Activated T-cell treated with anti-CD3 and anti-CD28 coated beads, Interleukin-2, amount 50 U/mL, for 72 hours (primary cell): ENCODE results near the gene ADIPOR1. TPM values are rescaled to one million over a fixed set of nuclear protein-coding genes. Genes with fewer than 3 reads are reported as not detected.
A peak's percentile ranks its signal among the peaks of the same experiment; 100 is the strongest.
"Not testable (repeated sequence)": the region's sequence is repeated elsewhere in the genome, so short reads cannot be mapped to it uniquely, and the experiment has no call there.

Source experiments
- ATAC-seq, 2 donors: fragments of 150-1000 bp; cut with Tn5 transposase; replicated peaks in 1 of 2; 2 replicates each; pipeline ENCODE4 v1.10.0; 2021; ENCODE audit warnings: moderate library complexity in 2 of 2, mild to moderate bottlenecking in 1 of 2
- DNase-seq, 2 donors: peaks; one replicate each; pipeline ENCODE4 v3.0.0; 2021 to 2022; ENCODE audit warnings: mixed read lengths in 1 of 2
- H3K27ac Mint-ChIP-seq: one replicate; pipeline ENCODE4 v1.8.0; 2022; ENCODE audit warnings: mild to moderate bottlenecking, moderate library complexity, mixed read lengths
- H3K27me3 Mint-ChIP-seq: one replicate; pipeline ENCODE4 v1.8.0; 2022; ENCODE audit warnings: low read depth, mixed read lengths
- H3K36me3 Mint-ChIP-seq, 2 donors: one replicate each; pipeline ENCODE4 v1.8.0; 2022; ENCODE audit warnings: mixed read lengths in 2 of 2, mild to moderate bottlenecking in 1 of 2; ENCODE audit not compliant: insufficient read depth in 2 of 2
- H3K4me1 Mint-ChIP-seq: one replicate; pipeline ENCODE4 v1.8.0; 2022; ENCODE audit warnings: low read depth, mixed read lengths
- H3K4me3 Mint-ChIP-seq, 2 donors: one replicate each; pipeline ENCODE4 v1.8.0; 2022; ENCODE audit warnings: mild to moderate bottlenecking in 2 of 2, mixed read lengths in 2 of 2, moderate library complexity in 2 of 2
- H3K9me3 Mint-ChIP-seq, 2 donors: one replicate each; pipeline ENCODE4 v1.8.0; 2022; ENCODE audit warnings: mixed read lengths in 2 of 2
- total RNA-seq, 2 donors: library from RNA; stranded (reverse); gene quantifications; one replicate each; pipeline ENCODE4 v1.2.3, GENCODE V29; 2022

ADIPOR1 gene
- total RNA-seq: 10 to 100 TPM; 72.0 to 75.3 TPM

- peak within 1 kb of the TSS; percentile 93 to 98 for H3K4me3 Mint-ChIP-seq
- H3K27me3 Mint-ChIP-seq: no peaks in the 10 kb centered on the region
- ATAC-seq: peak; percentile 99
- H3K9me3 Mint-ChIP-seq: no peaks in the 10 kb centered on the region
- H3K36me3 Mint-ChIP-seq: peaks cover 2 to 6% of the 10 kb centered on the region in 2 donors
- H3K27ac Mint-ChIP-seq: peak within 1 kb of the TSS; percentile 86
- H3K4me1 Mint-ChIP-seq: peaks cover 45% of the 10 kb centered on the region
- DNase-seq: peak; percentile 96 to 97
These were observed at the start of gene ADIPOR1 for GRCh38 chr1:202957733-202958543. Gene ADIPOR1 (minus strand): TSS chr1:202958312. CDS start chr1:202951070, 7,242 bp downstream.

- Mint-ChIP-seq H3K4me1 (peaks cover 30% of the 10 kb centered on the region), H3K4me3 (peak within 1 kb of the TSS; percentile 83 to 84), H3K27ac (peak within 1 kb of the TSS; percentile 95), H3K9me3 (no peaks in the 10 kb centered on the region), H3K27me3 (no peaks in the 10 kb centered on the region), H3K36me3 (peaks cover 5 to 16% of the 10 kb centered on the region in 2 donors)
- ATAC-seq (peak; percentile 91 to 93), DNase-seq (peak; percentile 95 to 96)
These were observed 49.1 kb upstream of the ADIPOR1 start, which contains the start of gene TMEM183A for GRCh38 chr1:203006948-203007871. Gene TMEM183A (plus strand): TSS chr1:203007374. CDS start chr1:203007466, 92 bp downstream.

GRCh38 chr1:203005395-203006142 lies 47.5 kb upstream of the ADIPOR1 start:
- DNase-seq, H3K9me3 Mint-ChIP-seq, H3K36me3 Mint-ChIP-seq, H3K27me3 Mint-ChIP-seq, ATAC-seq: not testable (repeated sequence)
- Mint-ChIP-seq H3K4me1 (peaks cover 30% of the 10 kb centered on the region), H3K4me3 (peak overlapping the region; percentile 83 to 84), H3K27ac (peak overlapping the region; percentile 95)

- Mint-ChIP-seq H3K27ac (no peak overlapping the region), H3K4me1 (peaks cover 26% of the 10 kb centered on the region), H3K4me3 (no peak overlapping the region), H3K36me3 (peaks cover 4% of the 10 kb centered on the region in 2 donors), H3K27me3 (peaks cover 12% of the 10 kb centered on the region), H3K9me3 (no peaks in the 10 kb centered on the region)
- no peak for ATAC-seq
- DNase-seq: no peak
These were observed 44.8 kb upstream of the ADIPOR1 start for GRCh38 chr1:203002951-203003350.

GRCh38 chr1:203001986-203002385 lies 43.9 kb upstream of the ADIPOR1 start:
- Mint-ChIP-seq H3K36me3 (peaks cover 2 to 3% of the 10 kb centered on the region in 2 donors), H3K9me3 (no peaks in the 10 kb centered on the region), H3K27ac (no peak overlapping the region), H3K4me1 (peaks cover 26% of the 10 kb centered on the region), H3K4me3 (no peak overlapping the region), H3K27me3 (peaks cover 21% of the 10 kb centered on the region)
- no peak for ATAC-seq
- no peak for DNase-seq

- Mint-ChIP-seq H3K36me3 (no peaks in the 10 kb centered on the region), H3K27ac (no peak overlapping the region), H3K4me3 (no peak overlapping the region), H3K4me1 (peaks cover 10% of the 10 kb centered on the region), H3K9me3 (no peaks in the 10 kb centered on the region), H3K27me3 (peaks cover 34% of the 10 kb centered on the region)
- DNase-seq (no peak), ATAC-seq (no peak)
These were observed 42.3 kb upstream of the ADIPOR1 start for GRCh38 chr1:203000217-203000944.

- Mint-ChIP-seq H3K4me1 (peaks cover 10% of the 10 kb centered on the region), H3K9me3 (no peaks in the 10 kb centered on the region), H3K27ac (no peak overlapping the region), H3K36me3 (no peaks in the 10 kb centered on the region), H3K27me3 (peaks cover 35% of the 10 kb centered on the region), H3K4me3 (peak overlapping the region; percentile 61 to 71)
- peak; percentile 38 to 44 for ATAC-seq
- peak; percentile 65 for DNase-seq
These were observed 41.0 kb upstream of the ADIPOR1 start for GRCh38 chr1:202998836-202999750.

GRCh38 chr1:202994756-202995155 lies 36.6 kb upstream of the ADIPOR1 start:
- no peak for ATAC-seq
- Mint-ChIP-seq H3K4me1 (peaks cover 9% of the 10 kb centered on the region), H3K9me3 (no peaks in the 10 kb centered on the region), H3K4me3 (no peak overlapping the region), H3K36me3 (no peaks in the 10 kb centered on the region), H3K27ac (no peak overlapping the region), H3K27me3 (peaks cover 46% of the 10 kb centered on the region)
- DNase-seq: no peak

- DNase-seq (no peak), ATAC-seq (no peak)
- Mint-ChIP-seq H3K4me1 (no peaks in the 10 kb centered on the region), H3K27me3 (peaks cover 17% of the 10 kb centered on the region), H3K27ac (no peak overlapping the region), H3K9me3 (no peaks in the 10 kb centered on the region), H3K36me3 (no peaks in the 10 kb centered on the region), H3K4me3 (no peak overlapping the region)
These were observed 33.0 kb upstream of the ADIPOR1 start for GRCh38 chr1:202991112-202991511.

- DNase-seq (no peak), ATAC-seq (no peak)
- no peaks in the 10 kb centered on the region for H3K36me3 Mint-ChIP-seq
- H3K4me3 Mint-ChIP-seq: no peak overlapping the region
- no peaks in the 10 kb centered on the region for H3K9me3 Mint-ChIP-seq
- no peak overlapping the region for H3K27ac Mint-ChIP-seq
- no peaks in the 10 kb centered on the region for H3K4me1 Mint-ChIP-seq
- peaks cover 12% of the 10 kb centered on the region for H3K27me3 Mint-ChIP-seq
These were observed 31.8 kb upstream of the ADIPOR1 start for GRCh38 chr1:202989879-202990278.

- Mint-ChIP-seq H3K4me3 (no peak overlapping the region), H3K27ac (no peak overlapping the region), H3K36me3 (no peaks in the 10 kb centered on the region), H3K9me3 (no peaks in the 10 kb centered on the region), H3K4me1 (no peaks in the 10 kb centered on the region), H3K27me3 (peaks cover 12% of the 10 kb centered on the region)
- ATAC-seq (no peak), DNase-seq (no peak)
These were observed 29.9 kb upstream of the ADIPOR1 start for GRCh38 chr1:202987922-202988583.
